SK-N-SH (cell line): ENCODE measurements around the gene RGS14. TPM values are rescaled to one million over a fixed set of nuclear protein-coding genes. Genes with fewer than 3 reads are reported as not detected.

Experiments
- CTCF ChIA-PET: fragments of 300-600, 350-600 bp; formaldehyde crosslinking; extraction: SDS; loops from one replicate; lab custom pipeline; 2021; lab: Yijun Ruan, JAX
- POLR2A ChIA-PET: fragments of 350-600 bp; sonication (Branson Sonifier 250); formaldehyde crosslinking; extraction: SDS; loops from one replicate; lab custom pipeline; 2020; ENCODE audit warnings: antibody characterized with exemption, inconsistent platforms; lab: Yijun Ruan, JAX
- DNase-seq: peaks from one replicate; pipeline ENCODE4 v3.0.0; 2012
- H2AFZ ChIP-seq: fragments of 200-600 bp; sonication (generic); 2 replicates; pipeline ENCODE4 v1.8.1; 2016; ENCODE audit warnings: antibody characterized with exemption, mild to moderate bottlenecking, low read depth
- H3F3A ChIP-seq: fragments of 200-600 bp; sonication (generic); replicated peaks from 2 replicates; pipeline ENCODE3; 2016; ENCODE audit warnings: antibody characterized with exemption, mild to moderate bottlenecking; ENCODE audit not compliant: insufficient read depth
- H3K27ac ChIP-seq, 2 experiments: fragments of 200-500 bp in 1 of 2; fragments of 200-600 bp in 1 of 2; sonication (Bioruptor generic) in 1 of 2; sonication (generic), shearing (Covaris generic) in 1 of 2; 2 replicates each; pipeline versions ENCODE4 v1.5.1 to v1.6.1; 2014 to 2016; ENCODE audit warnings: low read depth in 2 of 2, inconsistent platforms in 1 of 2, low read length in 1 of 2, mild to moderate bottlenecking in 1 of 2, mixed read lengths in 1 of 2
- H3K27me3 ChIP-seq: fragments of 200-600 bp; sonication (generic), shearing (Covaris generic); 2 replicates; pipeline ENCODE4 v1.6.1; 2016; ENCODE audit warnings: mixed run types; ENCODE audit not compliant: insufficient read depth
- H3K36me3 ChIP-seq, 2 experiments: fragments of 200-500 bp in 1 of 2; fragments of 200-600 bp in 1 of 2; sonication (Bioruptor generic) in 1 of 2; sonication (generic) in 1 of 2; replicated peaks in 1 of 2; 2 replicates each; pipeline versions ENCODE3 to v1.5.1; 2014 to 2016; ENCODE audit warnings: low read length in 1 of 2, mild to moderate bottlenecking in 1 of 2; ENCODE audit not compliant: insufficient read depth in 2 of 2, control insufficient read depth in 1 of 2
- H3K4me1 ChIP-seq, 2 experiments: fragments of 200-500 bp in 1 of 2; fragments of 200-600 bp in 1 of 2; sonication (Bioruptor generic) in 1 of 2; sonication (generic), shearing (Covaris generic) in 1 of 2; 2 replicates each; pipeline versions ENCODE4 v1.5.1 to v1.6.1; 2014 to 2016; ENCODE audit warnings: low read depth in 1 of 2, low read length in 1 of 2, mixed run types in 1 of 2; ENCODE audit not compliant: insufficient read depth in 2 of 2, control insufficient read depth in 1 of 2
- H3K4me2 ChIP-seq: fragments of 200-600 bp; sonication (generic), shearing (Covaris generic); 2 replicates; pipeline ENCODE4 v1.6.1; 2017; ENCODE audit warnings: mixed run types
- H3K4me3 ChIP-seq, 2 experiments: fragments of 200-500 bp in 1 of 2; fragments of 200-600 bp in 1 of 2; sonication (Bioruptor generic) in 1 of 2; sonication (generic), shearing (Covaris generic) in 1 of 2; 2 replicates each; pipeline versions ENCODE4 v1.5.1 to v1.8.1; 2014 to 2016; ENCODE audit warnings: low read depth in 2 of 2, inconsistent platforms in 1 of 2, low read length in 1 of 2, mild to moderate bottlenecking in 1 of 2, mixed read lengths in 1 of 2, moderate library complexity in 1 of 2
- H3K79me2 ChIP-seq: fragments of 200-600 bp; sonication (generic); 2 replicates; pipeline ENCODE4 v1.8.1; 2017; ENCODE audit warnings: mild to moderate bottlenecking; ENCODE audit not compliant: insufficient read depth
- H3K9ac ChIP-seq: fragments of 200-600 bp; sonication (generic); 2 replicates; pipeline ENCODE4 v1.6.1; 2017; ENCODE audit warnings: mixed run types
- H3K9me2 ChIP-seq: fragments of 200-600 bp; sonication (generic); 2 replicates; pipeline ENCODE4 v1.6.1; 2017; ENCODE audit warnings: mixed run types
- H3K9me3 ChIP-seq: fragments of 200-600 bp; sonication (generic); 2 replicates; pipeline ENCODE4 v1.6.1; 2017; ENCODE audit warnings: mixed run types, mild to moderate bottlenecking, moderate library complexity
- H4K20me1 ChIP-seq: fragments of 200-600 bp; sonication (generic); 2 replicates; pipeline ENCODE4 v1.6.1; 2017; ENCODE audit warnings: mild to moderate bottlenecking, mixed run types; ENCODE audit not compliant: insufficient read depth
- ELF1 ChIP-seq: IDR thresholded peaks from 2 replicates; pipeline ENCODE4 v1.4.0; 2012
- FOSL2 ChIP-seq: IDR thresholded peaks from 2 replicates; pipeline ENCODE4 v1.4.0; 2012; ENCODE audit warnings: low read depth, mild to moderate bottlenecking, moderate library complexity, borderline replicate concordance
- FOXJ3 ChIP-seq: sonication (generic); formaldehyde crosslinking; IDR thresholded peaks from 2 replicates; pipeline ENCODE4 v1.5.1; 2020; ENCODE audit warnings: mild to moderate bottlenecking, missing genetic modification reagents
- FOXM1 ChIP-seq: IDR thresholded peaks from 2 replicates; pipeline ENCODE4 v1.4.0; 2012; ENCODE audit warnings: low read depth, mild to moderate bottlenecking
- GABPA ChIP-seq: IDR thresholded peaks from 2 replicates; pipeline ENCODE4 v1.4.0; 2012; ENCODE audit warnings: low read depth, mild to moderate bottlenecking
- JUND ChIP-seq: IDR thresholded peaks from 2 replicates; pipeline ENCODE4 v1.4.0; 2012
- MXI1 ChIP-seq: IDR thresholded peaks from 2 replicates; pipeline ENCODE4 v1.6.1; 2012; ENCODE audit warnings: mild to moderate bottlenecking, low read depth, low read length, improper control_type of control experiment
- NFIC ChIP-seq: IDR thresholded peaks from 2 replicates; pipeline ENCODE4 v1.4.0; 2012; ENCODE audit warnings: borderline replicate concordance
- NRF1 ChIP-seq: IDR thresholded peaks from 2 replicates; pipeline ENCODE4 v1.6.1; 2012; ENCODE audit warnings: low read depth, mild to moderate bottlenecking, low read length
- RCOR1 ChIP-seq: fragments of 150-350 bp; IDR thresholded peaks from 2 replicates; pipeline ENCODE4 v1.6.1; 2017; ENCODE audit warnings: antibody characterized with exemption, low read length
- SIN3A ChIP-seq: IDR thresholded peaks from 2 replicates; pipeline ENCODE4 v1.6.1; 2012; ENCODE audit warnings: low read depth, mild to moderate bottlenecking, low read length, moderate library complexity, borderline replicate concordance
- SMC3 ChIP-seq: IDR thresholded peaks from 2 replicates; pipeline ENCODE4 v1.6.1; 2012; ENCODE audit warnings: low read depth, low read length, improper control_type of control experiment
- TEAD4 ChIP-seq: IDR thresholded peaks from 2 replicates; pipeline ENCODE4 v1.4.0; 2012; ENCODE audit warnings: mild to moderate bottlenecking, borderline replicate concordance; ENCODE audit not compliant: insufficient read depth
- WGBS: methylation state at CpG from one replicate; pipeline ENCODE4 v1.1.6; 2017; ENCODE audit warnings: low lambda C conversion rate; 5-methylcytosine and 5-hydroxymethylcytosine counted together
- polyA plus RNA-seq, 3 experiments: library from polyadenylated mRNA; depleted of rRNA; stranded (reverse); fragments of >200 nt; gene quantifications; 2 replicates each; pipeline ENCODE4 v1.2.3, GENCODE V29; 2012
- TF ChIP-seq, protein P1 (sequence below): fragments of 200-600 bp; sonication (generic); IDR thresholded peaks from 2 replicates; pipeline ENCODE4 v1.6.1; 2017; ENCODE audit warnings: antibody characterized with exemption, mild to moderate bottlenecking, moderate library complexity
- TF ChIP-seq, protein P2 (sequence below): fragments of 150-350 bp; IDR thresholded peaks from 2 replicates; pipeline ENCODE4 v1.6.1; 2016; ENCODE audit warnings: mild to moderate bottlenecking, low read depth, low read length
- TF ChIP-seq, protein P3 (sequence below): IDR thresholded peaks from 2 replicates; pipeline ENCODE4 v1.4.0; 2012; ENCODE audit warnings: low read depth
- TF ChIP-seq, protein P4 (sequence below): IDR thresholded peaks from 2 replicates; pipeline ENCODE4 v1.6.1; 2012; ENCODE audit warnings: mild to moderate bottlenecking, low read depth, low read length, moderate library complexity
- TF ChIP-seq, protein P5 (sequence below): IDR thresholded peaks from 2 replicates; pipeline ENCODE4 v1.4.0; 2012; ENCODE audit warnings: low read depth, borderline replicate concordance

The RGS14 gene
- polyA plus RNA-seq, 1 of the 3 experiments (the other 2 are of a cell fraction): 26.5 TPM

DNA sequence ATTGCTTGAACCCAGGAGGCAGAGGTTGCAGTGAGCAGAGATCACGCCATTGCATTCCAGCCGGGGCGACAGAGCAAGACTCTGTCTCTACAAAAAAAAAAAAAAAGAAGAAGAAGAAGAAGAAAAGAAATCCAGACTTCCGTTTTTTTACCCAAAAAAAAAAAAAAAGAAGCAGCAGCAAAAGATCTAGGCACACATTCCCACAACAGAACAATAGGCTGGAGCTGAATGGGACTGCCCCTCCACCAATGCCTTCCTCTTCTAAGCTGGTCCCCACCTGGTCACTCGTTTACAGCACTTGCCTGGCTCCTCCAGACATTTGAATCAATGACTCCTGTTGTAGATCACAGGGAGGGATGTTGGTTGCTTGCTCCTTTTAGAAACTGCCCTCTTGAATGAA, 4.6 kb upstream of the RGS14 start:
- H3K79me2 ChIP-seq: peaks cover 34% of the 10 kb centered on the region
- H3K27ac ChIP-seq: no peak overlapping the region
- H4K20me1 ChIP-seq: no peaks in the 10 kb centered on the region
- H3K4me3 ChIP-seq: no peak overlapping the region
- DNase-seq: no peak
- no peaks in the 10 kb centered on the region for H3F3A ChIP-seq
- H3K9me2 ChIP-seq: no peaks in the 10 kb centered on the region
- H3K36me3 ChIP-seq: peaks cover 4 to 8% of the 10 kb centered on the region in 2 experiments
- H3K9me3 ChIP-seq: no peaks in the 10 kb centered on the region
- H2AFZ ChIP-seq: no peak overlapping the region
- no peak overlapping the region for H3K4me2 ChIP-seq
- TF ChIP-seq, protein P1, sequence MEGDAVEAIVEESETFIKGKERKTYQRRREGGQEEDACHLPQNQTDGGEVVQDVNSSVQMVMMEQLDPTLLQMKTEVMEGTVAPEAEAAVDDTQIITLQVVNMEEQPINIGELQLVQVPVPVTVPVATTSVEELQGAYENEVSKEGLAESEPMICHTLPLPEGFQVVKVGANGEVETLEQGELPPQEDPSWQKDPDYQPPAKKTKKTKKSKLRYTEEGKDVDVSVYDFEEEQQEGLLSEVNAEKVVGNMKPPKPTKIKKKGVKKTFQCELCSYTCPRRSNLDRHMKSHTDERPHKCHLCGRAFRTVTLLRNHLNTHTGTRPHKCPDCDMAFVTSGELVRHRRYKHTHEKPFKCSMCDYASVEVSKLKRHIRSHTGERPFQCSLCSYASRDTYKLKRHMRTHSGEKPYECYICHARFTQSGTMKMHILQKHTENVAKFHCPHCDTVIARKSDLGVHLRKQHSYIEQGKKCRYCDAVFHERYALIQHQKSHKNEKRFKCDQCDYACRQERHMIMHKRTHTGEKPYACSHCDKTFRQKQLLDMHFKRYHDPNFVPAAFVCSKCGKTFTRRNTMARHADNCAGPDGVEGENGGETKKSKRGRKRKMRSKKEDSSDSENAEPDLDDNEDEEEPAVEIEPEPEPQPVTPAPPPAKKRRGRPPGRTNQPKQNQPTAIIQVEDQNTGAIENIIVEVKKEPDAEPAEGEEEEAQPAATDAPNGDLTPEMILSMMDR: no peak
- TF ChIP-seq JUND (no peak), GABPA (no peak), NRF1 (no peak)
- ChIA-PET POLR2A (interaction anchor here (1.8 kb wide), 1 partner anchor 8 kb away, joined by 8 read pairs; no protein-coding TSS in a partner anchor), CTCF (interaction anchor here (1.5 to 1.6 kb wide), 2 partner anchors 9 to 11 kb away, joined by 4 to 6 read pairs; no protein-coding TSS in a partner anchor)
- 76% methylated on average over 5 of the region's 5 CpGs for WGBS
- peaks cover 5 to 27% of the 10 kb centered on the region in 2 experiments; a peak in 3 of 4 replicates for H3K4me1 ChIP-seq
- H3K27me3 ChIP-seq: no peaks in the 10 kb centered on the region
- no peak overlapping the region for H3K9ac ChIP-seq

DNA sequence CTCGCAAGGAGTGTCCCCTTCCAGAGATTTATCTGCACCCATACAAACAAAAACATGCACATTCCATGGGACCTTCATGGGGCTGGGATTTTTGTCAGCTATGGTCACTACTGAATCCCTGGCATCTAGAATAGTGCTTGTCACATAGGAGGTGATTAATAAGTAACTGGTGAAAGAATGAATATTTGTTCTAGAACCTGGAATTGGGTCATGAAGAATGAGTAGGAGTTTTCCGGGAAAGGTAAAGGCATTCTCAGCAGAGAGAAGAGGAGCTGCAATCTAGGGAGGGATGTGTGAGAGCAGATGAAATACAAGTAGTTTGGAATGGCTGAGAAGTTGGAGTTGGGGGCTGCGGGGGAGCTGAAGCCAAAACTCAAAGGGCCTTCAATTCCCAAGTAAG, 3.5 kb upstream of the RGS14 start:
- peaks cover 22% of the 10 kb centered on the region for H3K79me2 ChIP-seq
- 73% methylated on average over 3 of the region's 3 CpGs for WGBS
- no peak overlapping the region for H3K4me3 ChIP-seq
- DNase-seq: no peak
- H3K27ac ChIP-seq: no peak overlapping the region
- no peak overlapping the region for H3K4me2 ChIP-seq
- H3F3A ChIP-seq: no peaks in the 10 kb centered on the region
- ChIA-PET CTCF (interaction anchor here (1.1 to 3.3 kb wide), 2 partner anchors 16 to 36 kb away, joined by 3 to 14 read pairs; no protein-coding TSS in a partner anchor), POLR2A (no interaction called here)
- H4K20me1 ChIP-seq: no peaks in the 10 kb centered on the region
- H3K9me2 ChIP-seq: no peaks in the 10 kb centered on the region
- H3K27me3 ChIP-seq: no peaks in the 10 kb centered on the region
- peaks cover 0 to 5% of the 10 kb centered on the region in 2 experiments for H3K36me3 ChIP-seq
- TF ChIP-seq RCOR1 (no peak), MXI1 (no peak), FOXJ3 (no peak), GABPA (no peak), SIN3A (no peak), FOSL2 (no peak), TEAD4 (no peak), ELF1 (no peak), NFIC (no peak), SMC3 (no peak), FOXM1 (no peak)
- TF ChIP-seq, protein P2, sequence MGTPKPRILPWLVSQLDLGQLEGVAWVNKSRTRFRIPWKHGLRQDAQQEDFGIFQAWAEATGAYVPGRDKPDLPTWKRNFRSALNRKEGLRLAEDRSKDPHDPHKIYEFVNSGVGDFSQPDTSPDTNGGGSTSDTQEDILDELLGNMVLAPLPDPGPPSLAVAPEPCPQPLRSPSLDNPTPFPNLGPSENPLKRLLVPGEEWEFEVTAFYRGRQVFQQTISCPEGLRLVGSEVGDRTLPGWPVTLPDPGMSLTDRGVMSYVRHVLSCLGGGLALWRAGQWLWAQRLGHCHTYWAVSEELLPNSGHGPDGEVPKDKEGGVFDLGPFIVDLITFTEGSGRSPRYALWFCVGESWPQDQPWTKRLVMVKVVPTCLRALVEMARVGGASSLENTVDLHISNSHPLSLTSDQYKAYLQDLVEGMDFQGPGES: no peak
- TF ChIP-seq, protein P3, sequence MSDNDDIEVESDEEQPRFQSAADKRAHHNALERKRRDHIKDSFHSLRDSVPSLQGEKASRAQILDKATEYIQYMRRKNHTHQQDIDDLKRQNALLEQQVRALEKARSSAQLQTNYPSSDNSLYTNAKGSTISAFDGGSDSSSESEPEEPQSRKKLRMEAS: no peak
- TF ChIP-seq, protein P4, sequence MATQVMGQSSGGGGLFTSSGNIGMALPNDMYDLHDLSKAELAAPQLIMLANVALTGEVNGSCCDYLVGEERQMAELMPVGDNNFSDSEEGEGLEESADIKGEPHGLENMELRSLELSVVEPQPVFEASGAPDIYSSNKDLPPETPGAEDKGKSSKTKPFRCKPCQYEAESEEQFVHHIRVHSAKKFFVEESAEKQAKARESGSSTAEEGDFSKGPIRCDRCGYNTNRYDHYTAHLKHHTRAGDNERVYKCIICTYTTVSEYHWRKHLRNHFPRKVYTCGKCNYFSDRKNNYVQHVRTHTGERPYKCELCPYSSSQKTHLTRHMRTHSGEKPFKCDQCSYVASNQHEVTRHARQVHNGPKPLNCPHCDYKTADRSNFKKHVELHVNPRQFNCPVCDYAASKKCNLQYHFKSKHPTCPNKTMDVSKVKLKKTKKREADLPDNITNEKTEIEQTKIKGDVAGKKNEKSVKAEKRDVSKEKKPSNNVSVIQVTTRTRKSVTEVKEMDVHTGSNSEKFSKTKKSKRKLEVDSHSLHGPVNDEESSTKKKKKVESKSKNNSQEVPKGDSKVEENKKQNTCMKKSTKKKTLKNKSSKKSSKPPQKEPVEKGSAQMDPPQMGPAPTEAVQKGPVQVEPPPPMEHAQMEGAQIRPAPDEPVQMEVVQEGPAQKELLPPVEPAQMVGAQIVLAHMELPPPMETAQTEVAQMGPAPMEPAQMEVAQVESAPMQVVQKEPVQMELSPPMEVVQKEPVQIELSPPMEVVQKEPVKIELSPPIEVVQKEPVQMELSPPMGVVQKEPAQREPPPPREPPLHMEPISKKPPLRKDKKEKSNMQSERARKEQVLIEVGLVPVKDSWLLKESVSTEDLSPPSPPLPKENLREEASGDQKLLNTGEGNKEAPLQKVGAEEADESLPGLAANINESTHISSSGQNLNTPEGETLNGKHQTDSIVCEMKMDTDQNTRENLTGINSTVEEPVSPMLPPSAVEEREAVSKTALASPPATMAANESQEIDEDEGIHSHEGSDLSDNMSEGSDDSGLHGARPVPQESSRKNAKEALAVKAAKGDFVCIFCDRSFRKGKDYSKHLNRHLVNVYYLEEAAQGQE: no peak
- TF ChIP-seq, protein P5, sequence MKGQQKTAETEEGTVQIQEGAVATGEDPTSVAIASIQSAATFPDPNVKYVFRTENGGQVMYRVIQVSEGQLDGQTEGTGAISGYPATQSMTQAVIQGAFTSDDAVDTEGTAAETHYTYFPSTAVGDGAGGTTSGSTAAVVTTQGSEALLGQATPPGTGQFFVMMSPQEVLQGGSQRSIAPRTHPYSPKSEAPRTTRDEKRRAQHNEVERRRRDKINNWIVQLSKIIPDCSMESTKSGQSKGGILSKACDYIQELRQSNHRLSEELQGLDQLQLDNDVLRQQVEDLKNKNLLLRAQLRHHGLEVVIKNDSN: no peak
- TF ChIP-seq, protein P1: no peak
- no peaks in the 10 kb centered on the region for H3K9me3 ChIP-seq
- peaks cover 0 to 26% of the 10 kb centered on the region in 2 experiments; a peak in 2 of 4 replicates for H3K4me1 ChIP-seq
- no peak overlapping the region for H2AFZ ChIP-seq
- no peak overlapping the region for H3K9ac ChIP-seq
